Ovary (tissue), 9 donors: Measurements from ENCODE around the gene FLACC1. TPM values are rescaled to one million over a fixed set of nuclear protein-coding genes. Genes with fewer than 3 reads are reported as not detected.

ENCODE experiments used
- DNase-seq, 5 donors: peaks; one replicate each; pipeline ENCODE4 v3.0.0-alpha.2; 2019 to 2020
- H3K27ac ChIP-seq, 2 donors: fragments of 200-600 bp; one replicate each; pipeline versions ENCODE4 v1.5.1 to v1.8.0; 2019 to 2022
- H3K27me3 ChIP-seq: fragments of 200-600 bp; one replicate; pipeline ENCODE4 v1.8.0; 2022
- H3K36me3 ChIP-seq: fragments of 200-600 bp; sonication (generic); one replicate; pipeline ENCODE4 v1.5.1; 2019
- H3K4me1 ChIP-seq: one replicate; pipeline ENCODE4 v1.8.1; 2013; ENCODE audit warnings: mild to moderate bottlenecking, moderate library complexity; ENCODE audit not compliant: insufficient read depth
- H3K4me3 ChIP-seq: fragments of 200-600 bp; sonication (generic); one replicate; pipeline ENCODE4 v1.5.1; 2017
- H3K9me3 ChIP-seq, 2 donors: fragments of 200-600 bp in 1 of 2; sonication (generic) in 1 of 2; one replicate each; pipeline versions ENCODE4 v1.5.1 to v1.8.1; 2013 to 2019; ENCODE audit warnings: mild to moderate bottlenecking in 1 of 2, moderate library complexity in 1 of 2
- EP300 ChIP-seq: sonication (generic); formaldehyde crosslinking; IDR thresholded peaks from one replicate; pipeline ENCODE4 v1.6.1; 2017; ENCODE audit warnings: antibody characterized with exemption
- POLR2A ChIP-seq: fragments of 450-650 bp; IDR thresholded peaks from one replicate; pipeline ENCODE4 v1.6.1; 2017; ENCODE audit warnings: antibody characterized with exemption, mild to moderate bottlenecking, moderate library complexity
- WGBS, 3 donors: extraction: QIAGEN DNeasy Blood & Tissue Kit in 1 of 3; methylation state at CpG; one replicate each; pipeline versions ENCODE4 v1.1.5 to v1.1.7; 2013 to 2017; 5-methylcytosine and 5-hydroxymethylcytosine counted together
- intact Hi-C, 4 donors: fragments of 100-400 bp; cut with DNase I; formaldehyde crosslinking; loops; one replicate each; pipeline versions ENCODE4 v1.11.0 to v1.15.1; 2022 to 2023
- polyA plus RNA-seq, 2 donors: library from polyadenylated mRNA; stranded (reverse); fragments of 200-250 nt in 1 of 2; fragments of 350-450 nt in 1 of 2; fragmentation: Illumina TruSeq in 1 of 2; extraction: RNeasy Lipid Tissue Mini Kit (QIAGEN cat#74804) in 1 of 2; gene quantifications; one replicate each; pipeline ENCODE4 v1.2.3, GENCODE V29; 2013 to 2014
- total RNA-seq, 7 donors: library from RNA; depleted of rRNA in 2 of 7; stranded (reverse); fragments of >200 nt in 2 of 7; fragmentation: NEBNext Ultra II Directional in 3 of 7; extraction: Animal tissue kit (Norgen Biotek cat#: 25700) in 3 of 7; gene quantifications; one replicate each; pipeline versions ENCODE4 v1.1.0 to v1.2.4, GENCODE V29; 2016 to 2023
- TF ChIP-seq, protein P1 (sequence below), 3 donors: fragments of 450-650 bp in 2 of 3; fragments of 200-600 bp in 1 of 3; IDR thresholded peaks; one replicate each; pipeline versions ENCODE4 v1.5.1 to v1.8.0; 2016 to 2022; ENCODE audit warnings: antibody characterized with exemption in 3 of 3, mild to moderate bottlenecking in 1 of 3
- donor health status: DM: no; HTN: no; CAD: no; lungs with moderate emphysema.
- donor health status: DM: no; HTN: no; CAD: no.
- donor health status: Bipolar disorder and iron deficiency.
- donor health status: DM: yes; HTN: yes; CAD: no.
- donor health status: DM: no; HTN: no; CAD: no.
- donor health status: DM: yes; HTN: yes; CAD: no.

Gene FLACC1
- total and polyA plus RNA-seq, 9 donors, result 0.30 to 4.4 (median 0.83) TPM; not detected in 1

DNA sequence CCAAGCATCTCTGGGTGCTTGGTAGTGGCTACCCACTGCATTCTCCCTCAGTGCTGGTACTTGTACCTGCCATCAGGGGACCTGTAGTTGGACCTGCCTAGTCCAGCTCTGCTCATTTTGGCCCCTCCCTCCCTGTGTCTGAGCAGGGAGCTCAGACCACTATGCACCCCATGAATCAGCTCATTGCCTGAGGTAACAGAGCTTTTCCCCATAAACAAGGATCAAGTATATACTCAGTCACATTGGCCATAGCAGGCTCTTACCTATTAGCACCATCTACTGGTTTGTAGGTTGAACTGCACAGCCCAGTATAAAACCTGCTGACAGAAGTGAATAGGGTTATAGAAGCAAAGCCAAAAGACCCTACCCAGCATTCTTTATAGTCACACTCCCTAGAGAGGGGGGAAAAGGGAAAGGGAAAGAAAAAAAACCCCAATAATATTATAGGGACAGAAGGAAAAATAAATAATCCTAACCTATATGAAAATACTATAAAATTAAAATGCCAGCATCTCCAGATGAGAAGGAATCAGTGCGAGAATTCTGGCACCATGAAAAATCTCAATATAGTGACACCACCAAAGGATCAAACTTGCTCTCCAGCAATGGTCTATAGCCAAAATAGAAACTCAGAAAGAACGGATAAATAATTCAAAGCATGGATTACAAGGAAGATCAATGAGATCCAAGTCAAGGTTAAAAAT lies 6.9 kb upstream of the FLACC1 start:
- Histone ChIP-seq H3K4me3 (no peak overlapping the region), H3K9me3 (no peaks in the 10 kb centered on the region), H3K4me1 (no peaks in the 10 kb centered on the region), H3K27me3 (no peaks in the 10 kb centered on the region), H3K36me3 (no peaks in the 10 kb centered on the region), H3K27ac (no peak overlapping the region)
- no peak for DNase-seq
- TF ChIP-seq, protein P1, sequence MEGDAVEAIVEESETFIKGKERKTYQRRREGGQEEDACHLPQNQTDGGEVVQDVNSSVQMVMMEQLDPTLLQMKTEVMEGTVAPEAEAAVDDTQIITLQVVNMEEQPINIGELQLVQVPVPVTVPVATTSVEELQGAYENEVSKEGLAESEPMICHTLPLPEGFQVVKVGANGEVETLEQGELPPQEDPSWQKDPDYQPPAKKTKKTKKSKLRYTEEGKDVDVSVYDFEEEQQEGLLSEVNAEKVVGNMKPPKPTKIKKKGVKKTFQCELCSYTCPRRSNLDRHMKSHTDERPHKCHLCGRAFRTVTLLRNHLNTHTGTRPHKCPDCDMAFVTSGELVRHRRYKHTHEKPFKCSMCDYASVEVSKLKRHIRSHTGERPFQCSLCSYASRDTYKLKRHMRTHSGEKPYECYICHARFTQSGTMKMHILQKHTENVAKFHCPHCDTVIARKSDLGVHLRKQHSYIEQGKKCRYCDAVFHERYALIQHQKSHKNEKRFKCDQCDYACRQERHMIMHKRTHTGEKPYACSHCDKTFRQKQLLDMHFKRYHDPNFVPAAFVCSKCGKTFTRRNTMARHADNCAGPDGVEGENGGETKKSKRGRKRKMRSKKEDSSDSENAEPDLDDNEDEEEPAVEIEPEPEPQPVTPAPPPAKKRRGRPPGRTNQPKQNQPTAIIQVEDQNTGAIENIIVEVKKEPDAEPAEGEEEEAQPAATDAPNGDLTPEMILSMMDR (IDR thresholded peaks at IDR 0.05), result peak; percentile 14 to 49 (median 16)
- no peak for TF ChIP-seq POLR2A
- WGBS, 3 donors, result 83 to 88% (median 86%) methylated on average over 2 of the region's 2 CpGs
- intact Hi-C loops, result no loop called here

DNA sequence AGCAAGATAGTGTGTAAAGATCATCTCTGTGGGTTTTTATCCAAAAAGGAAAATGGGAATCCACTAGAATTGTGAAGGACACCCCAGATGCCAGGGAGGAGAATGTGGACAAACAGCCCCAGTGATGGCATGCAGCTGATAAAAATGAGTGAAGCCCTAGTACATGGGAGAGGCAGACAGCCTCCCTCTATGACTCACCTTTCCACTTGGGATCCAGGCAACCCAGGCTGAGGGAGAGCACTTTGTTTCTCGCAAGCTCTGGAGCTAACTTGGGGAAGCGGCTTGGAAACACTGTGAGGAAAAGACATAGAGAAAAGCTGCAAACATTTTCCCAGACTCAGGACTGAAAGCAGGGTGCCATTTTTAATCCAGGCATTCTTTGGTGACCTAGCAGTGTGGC lies 5.3 kb upstream of the FLACC1 start:
- no peaks in the 10 kb centered on the region for H3K27me3 ChIP-seq
- TF ChIP-seq, protein P1 (IDR thresholded peaks at IDR 0.05), result no peak
- TF ChIP-seq POLR2A, result no peak
- TF ChIP-seq EP300, result no peak
- H3K36me3 ChIP-seq, result no peaks in the 10 kb centered on the region
- no peak overlapping the region for H3K4me3 ChIP-seq
- 94 to 97% (median 95%) methylated on average over 2 of the region's 2 CpGs for WGBS, 3 donors
- no peak for DNase-seq
- no peaks in the 10 kb centered on the region for H3K9me3 ChIP-seq
- H3K27ac ChIP-seq, result no peak overlapping the region
- H3K4me1 ChIP-seq, result no peaks in the 10 kb centered on the region
- intact Hi-C loops, result no loop called here

- DNase-seq, result no peak
- TF ChIP-seq POLR2A (no peak), EP300 (no peak)
- TF ChIP-seq, protein P1 (IDR thresholded peaks at IDR 0.05), result no peak
- H3K27ac ChIP-seq, result no peak overlapping the region
- no peaks in the 10 kb centered on the region for H3K27me3 ChIP-seq
- WGBS, 3 donors, result 94 to 98% (median 94%) methylated on average over 2 of the region's 2 CpGs
- no peaks in the 10 kb centered on the region for H3K36me3 ChIP-seq
- no peak overlapping the region for H3K4me3 ChIP-seq
- no peaks in the 10 kb centered on the region for H3K4me1 ChIP-seq
- intact Hi-C loops, result no loop called here
- no peaks in the 10 kb centered on the region for H3K9me3 ChIP-seq
Measured at GRCh38 chr2:201361078-201361733, 4.1 kb upstream of the FLACC1 start.

DNA sequence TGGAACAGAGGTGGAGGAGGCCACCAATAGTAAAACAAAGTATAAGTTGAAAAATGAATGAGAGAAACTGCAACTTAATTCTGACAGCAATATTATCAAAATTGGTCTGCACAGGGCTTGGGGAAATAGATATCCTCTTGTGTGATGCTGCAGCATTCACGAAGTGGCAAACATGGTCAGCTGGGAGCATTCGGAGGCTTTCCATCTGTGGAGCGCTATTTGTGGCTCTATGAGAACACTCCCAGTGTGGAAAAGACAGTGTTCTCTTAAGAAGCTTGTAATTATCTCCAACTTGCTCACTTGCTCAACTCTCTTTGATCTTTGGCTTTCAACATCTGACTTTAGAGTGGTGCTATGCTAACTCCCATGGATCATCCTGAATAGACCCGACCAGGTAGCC lies 3.1 kb upstream of the FLACC1 start:
- intact Hi-C loops, result no loop called here
- Histone ChIP-seq H3K27ac (no peak overlapping the region), H3K36me3 (no peaks in the 10 kb centered on the region), H3K4me1 (no peaks in the 10 kb centered on the region), H3K27me3 (no peaks in the 10 kb centered on the region), H3K9me3 (no peaks in the 10 kb centered on the region), H3K4me3 (no peak overlapping the region)
- TF ChIP-seq EP300, result no peak
- no peak for TF ChIP-seq POLR2A
- TF ChIP-seq, protein P1 (IDR thresholded peaks at IDR 0.05), result no peak
- DNase-seq, result no peak
- WGBS, 3 donors, result 87 to 89% (median 89%) methylated on average over 4 of the region's 4 CpGs
